ENCODE results near the gene LPP. TPM values are rescaled to one million over a fixed set of nuclear protein-coding genes. Genes with fewer than 3 reads are reported as not detected.

The LPP gene
- polyA plus RNA-seq, 1 donor (not counting 4 experiments of a cell fraction or from before 2014, with no cell fraction given), result 16.0 TPM

DNA sequence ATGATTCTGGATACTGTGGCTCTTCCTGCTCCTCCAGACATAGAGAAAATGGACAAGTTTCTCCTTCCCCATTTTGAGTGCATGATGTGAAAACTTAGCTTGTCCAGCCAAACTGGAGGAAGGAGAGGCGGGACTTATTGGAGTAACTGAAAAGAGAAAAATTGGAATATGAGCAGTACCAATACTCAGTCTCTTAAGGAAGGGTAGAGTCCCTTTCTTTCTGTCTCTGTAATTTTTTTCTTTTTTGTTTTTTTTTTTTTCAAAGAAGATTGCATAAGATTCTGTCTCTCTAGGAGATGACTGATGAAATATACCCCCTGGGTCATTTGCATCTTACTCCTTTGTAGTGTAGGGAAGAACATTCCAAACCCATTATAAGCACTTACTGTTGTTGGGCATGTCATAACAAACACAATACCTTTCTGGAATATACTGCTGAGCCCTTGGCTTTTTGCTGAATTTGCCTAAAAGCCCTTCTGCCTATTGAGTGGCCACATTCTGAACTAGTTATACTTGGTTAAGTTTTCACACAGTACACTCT is 519.8 kb downstream of the LPP start:
- DNase-seq (ENCODE audit: low read depth, low spot score), result peak; percentile 70
- H4K20me1 ChIP-seq (ENCODE audit: control insufficient read depth, extremely low read depth, insufficient read depth, low read length), result no peaks in the 10 kb centered on the region
- peak overlapping the region; percentile 90 for H3K4me2 ChIP-seq (ENCODE audit: control insufficient read depth, extremely low read depth, insufficient read depth, low read depth, low read length)
- dilution Hi-C loops (cut with MboI; ENCODE audit: extremely low pct_ligation_motif_present, low sequenced_read_pairs), result no loop called here
- peak; percentile 89 for FAIRE-seq
- no peaks in the 10 kb centered on the region for H3K27me3 ChIP-seq (ENCODE audit: control insufficient read depth, extremely low read depth, insufficient read depth, low read length)
- no peak overlapping the region for H3K4me3 ChIP-seq (ENCODE audit: control insufficient read depth in 2 of 3, extremely low read depth in 1 of 3, insufficient read depth in 2 of 3, low read depth in 1 of 3, low read length in 3 of 3)
- H3K9me1 ChIP-seq (ENCODE audit: control insufficient read depth, extremely low read depth, insufficient read depth, low read length), result no peaks in the 10 kb centered on the region
- no peaks in the 10 kb centered on the region for H3K9me3 ChIP-seq (ENCODE audit: control insufficient read depth, low read depth, low read length)
- no peaks in the 10 kb centered on the region for H3K36me3 ChIP-seq (ENCODE audit: control insufficient read depth in 2 of 2, extremely low read depth in 1 of 2, insufficient read depth in 2 of 2, low read length in 2 of 2)
- H3K9ac ChIP-seq (ENCODE audit: control insufficient read depth, extremely low read depth, insufficient read depth, low read length), result peak overlapping the region; percentile 48
- no peaks in the 10 kb centered on the region for H3K79me2 ChIP-seq (ENCODE audit: control insufficient read depth, insufficient read depth, low read length)
- TF ChIP-seq EZH2 (IDR thresholded peaks at IDR 0.05; ENCODE audit: low read length), result no peak
- TF ChIP-seq, protein P1, sequence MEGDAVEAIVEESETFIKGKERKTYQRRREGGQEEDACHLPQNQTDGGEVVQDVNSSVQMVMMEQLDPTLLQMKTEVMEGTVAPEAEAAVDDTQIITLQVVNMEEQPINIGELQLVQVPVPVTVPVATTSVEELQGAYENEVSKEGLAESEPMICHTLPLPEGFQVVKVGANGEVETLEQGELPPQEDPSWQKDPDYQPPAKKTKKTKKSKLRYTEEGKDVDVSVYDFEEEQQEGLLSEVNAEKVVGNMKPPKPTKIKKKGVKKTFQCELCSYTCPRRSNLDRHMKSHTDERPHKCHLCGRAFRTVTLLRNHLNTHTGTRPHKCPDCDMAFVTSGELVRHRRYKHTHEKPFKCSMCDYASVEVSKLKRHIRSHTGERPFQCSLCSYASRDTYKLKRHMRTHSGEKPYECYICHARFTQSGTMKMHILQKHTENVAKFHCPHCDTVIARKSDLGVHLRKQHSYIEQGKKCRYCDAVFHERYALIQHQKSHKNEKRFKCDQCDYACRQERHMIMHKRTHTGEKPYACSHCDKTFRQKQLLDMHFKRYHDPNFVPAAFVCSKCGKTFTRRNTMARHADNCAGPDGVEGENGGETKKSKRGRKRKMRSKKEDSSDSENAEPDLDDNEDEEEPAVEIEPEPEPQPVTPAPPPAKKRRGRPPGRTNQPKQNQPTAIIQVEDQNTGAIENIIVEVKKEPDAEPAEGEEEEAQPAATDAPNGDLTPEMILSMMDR (optimal IDR thresholded peaks at IDR 0.05 in 1 of 3, IDR thresholded peaks at IDR 0.05 in 1 of 3, conservative IDR thresholded peaks at IDR 0.05 in 1 of 3; ENCODE audit: extremely low read depth in 1 of 3, insufficient read depth in 2 of 3, low read length in 3 of 3), result no peak
- peak overlapping the region; percentile 62 for H2AFZ ChIP-seq (ENCODE audit: control insufficient read depth, low read length)
- H3K27ac ChIP-seq (ENCODE audit: control insufficient read depth, insufficient read depth, low read length), result peak overlapping the region; percentile 88
- H3K4me1 ChIP-seq (ENCODE audit: control insufficient read depth, extremely low read depth, insufficient read depth, low read length), result peaks cover 39% of the 10 kb centered on the region

DNA sequence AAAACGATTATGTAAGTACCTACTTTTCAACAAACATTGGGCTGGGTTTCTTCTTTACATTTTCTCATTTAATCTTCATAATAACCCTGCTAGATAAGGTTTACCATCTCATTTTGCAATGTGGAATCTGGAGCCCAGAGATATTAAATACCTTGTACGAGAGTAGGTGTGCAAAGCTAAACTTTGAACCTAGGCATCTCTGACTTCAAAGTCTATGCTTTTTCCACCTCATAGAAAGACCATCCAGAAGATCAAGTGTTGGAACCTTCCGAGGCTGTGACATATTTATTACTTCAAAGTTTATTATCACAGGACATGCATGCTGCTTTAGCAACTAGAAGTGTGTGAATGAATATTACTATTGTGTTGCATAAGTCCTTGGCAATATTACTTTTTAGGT is 520.6 kb downstream of the LPP start:
- Histone ChIP-seq H4K20me1 (ENCODE audit: control insufficient read depth, extremely low read depth, insufficient read depth, low read length) (no peaks in the 10 kb centered on the region), H3K27ac (ENCODE audit: control insufficient read depth, insufficient read depth, low read length) (peak overlapping the region; percentile 74), H3K4me3 (ENCODE audit: control insufficient read depth in 2 of 3, extremely low read depth in 1 of 3, insufficient read depth in 2 of 3, low read depth in 1 of 3, low read length in 3 of 3) (no peak overlapping the region), H3K9me3 (ENCODE audit: control insufficient read depth, low read depth, low read length) (no peaks in the 10 kb centered on the region), H3K27me3 (ENCODE audit: control insufficient read depth, extremely low read depth, insufficient read depth, low read length) (no peaks in the 10 kb centered on the region), H3K4me2 (ENCODE audit: control insufficient read depth, extremely low read depth, insufficient read depth, low read depth, low read length) (peak overlapping the region; percentile 51), H2AFZ (ENCODE audit: control insufficient read depth, low read length) (no peak overlapping the region), H3K36me3 (ENCODE audit: control insufficient read depth in 2 of 2, extremely low read depth in 1 of 2, insufficient read depth in 2 of 2, low read length in 2 of 2) (no peaks in the 10 kb centered on the region), H3K9me1 (ENCODE audit: control insufficient read depth, extremely low read depth, insufficient read depth, low read length) (no peaks in the 10 kb centered on the region), H3K79me2 (ENCODE audit: control insufficient read depth, insufficient read depth, low read length) (no peaks in the 10 kb centered on the region), H3K4me1 (ENCODE audit: control insufficient read depth, extremely low read depth, insufficient read depth, low read length) (peaks cover 39% of the 10 kb centered on the region), H3K9ac (ENCODE audit: control insufficient read depth, extremely low read depth, insufficient read depth, low read length) (no peak overlapping the region)
- dilution Hi-C loops (cut with MboI; ENCODE audit: extremely low pct_ligation_motif_present, low sequenced_read_pairs), result no loop called here
- DNase-seq (ENCODE audit: low read depth, low spot score), result no peak
- FAIRE-seq, result no peak
- TF ChIP-seq EZH2 (IDR thresholded peaks at IDR 0.05; ENCODE audit: low read length), result no peak
- TF ChIP-seq, protein P1 (optimal IDR thresholded peaks at IDR 0.05 in 1 of 3, IDR thresholded peaks at IDR 0.05 in 1 of 3, conservative IDR thresholded peaks at IDR 0.05 in 1 of 3; ENCODE audit: extremely low read depth in 1 of 3, insufficient read depth in 2 of 3, low read length in 3 of 3), result no peak

Measured in keratinocyte (primary cell).